Measurements from ENCODE around the gene TM4SF20. TPM values are rescaled to one million over a fixed set of nuclear protein-coding genes. Genes with fewer than 3 reads are reported as not detected.

The TM4SF20 gene
- total RNA-seq, 1 donor from 2014 or later: not detected

DNA sequence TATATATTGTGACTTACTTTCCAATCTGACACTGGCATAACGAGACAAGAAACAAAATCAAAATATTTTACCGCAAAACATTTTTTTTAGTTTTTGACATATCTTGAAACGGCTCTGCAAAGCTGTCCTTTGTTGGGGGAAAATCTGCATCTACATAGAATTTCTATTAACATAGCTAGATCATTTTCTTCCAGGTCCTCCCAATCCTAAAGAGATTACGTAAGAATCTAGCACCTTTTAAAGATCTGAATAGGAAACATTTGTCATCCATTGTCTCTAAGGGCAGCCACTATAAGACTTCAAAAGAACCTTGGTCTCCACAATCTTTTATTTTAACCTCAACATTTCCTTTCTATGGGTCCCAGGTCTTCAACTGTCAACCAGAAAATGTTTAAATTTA lies 55.3 kb downstream of the TM4SF20 start:
- no peak for FAIRE-seq

DNA sequence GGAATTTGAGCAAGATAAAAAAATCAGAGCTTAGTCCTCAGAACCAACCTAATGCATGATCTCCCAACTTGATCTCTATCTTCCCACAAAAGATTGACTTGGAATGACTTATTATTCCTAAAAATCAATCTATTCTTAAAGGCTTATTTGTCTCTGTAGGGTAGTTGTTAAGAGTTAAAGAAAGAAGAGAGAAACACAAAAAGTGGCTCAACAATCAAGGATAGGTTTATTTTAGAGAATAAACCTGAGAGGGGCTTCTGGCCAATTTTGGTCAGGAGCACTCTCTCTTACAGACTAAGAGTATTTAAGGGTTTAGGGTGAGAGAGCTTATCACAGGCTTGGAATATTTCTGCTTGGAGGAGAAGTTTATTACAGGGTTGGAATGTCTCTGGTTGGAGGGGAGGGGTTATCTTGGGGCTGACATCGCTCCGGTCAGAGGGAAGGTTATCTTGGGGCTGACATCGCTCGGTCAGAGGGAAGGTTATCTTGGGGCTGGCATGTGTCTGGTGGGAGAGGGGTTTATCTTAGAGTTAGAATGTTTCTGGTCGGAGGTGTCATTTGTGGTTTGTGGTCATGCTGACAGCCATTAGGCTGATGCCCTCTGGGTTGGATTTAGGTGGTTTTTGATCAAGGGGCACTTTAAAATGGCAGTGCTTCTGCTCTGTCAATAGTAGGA lies 56.4 kb downstream of the TM4SF20 start:
- no peak for FAIRE-seq
- DNase-seq (ENCODE audit: low spot score in 2 of 2): no peak

More for the DNA sequence above, 55.3 kb downstream of the TM4SF20 start:
- no peak for DNase-seq (ENCODE audit: low spot score in 2 of 2)

DNA sequence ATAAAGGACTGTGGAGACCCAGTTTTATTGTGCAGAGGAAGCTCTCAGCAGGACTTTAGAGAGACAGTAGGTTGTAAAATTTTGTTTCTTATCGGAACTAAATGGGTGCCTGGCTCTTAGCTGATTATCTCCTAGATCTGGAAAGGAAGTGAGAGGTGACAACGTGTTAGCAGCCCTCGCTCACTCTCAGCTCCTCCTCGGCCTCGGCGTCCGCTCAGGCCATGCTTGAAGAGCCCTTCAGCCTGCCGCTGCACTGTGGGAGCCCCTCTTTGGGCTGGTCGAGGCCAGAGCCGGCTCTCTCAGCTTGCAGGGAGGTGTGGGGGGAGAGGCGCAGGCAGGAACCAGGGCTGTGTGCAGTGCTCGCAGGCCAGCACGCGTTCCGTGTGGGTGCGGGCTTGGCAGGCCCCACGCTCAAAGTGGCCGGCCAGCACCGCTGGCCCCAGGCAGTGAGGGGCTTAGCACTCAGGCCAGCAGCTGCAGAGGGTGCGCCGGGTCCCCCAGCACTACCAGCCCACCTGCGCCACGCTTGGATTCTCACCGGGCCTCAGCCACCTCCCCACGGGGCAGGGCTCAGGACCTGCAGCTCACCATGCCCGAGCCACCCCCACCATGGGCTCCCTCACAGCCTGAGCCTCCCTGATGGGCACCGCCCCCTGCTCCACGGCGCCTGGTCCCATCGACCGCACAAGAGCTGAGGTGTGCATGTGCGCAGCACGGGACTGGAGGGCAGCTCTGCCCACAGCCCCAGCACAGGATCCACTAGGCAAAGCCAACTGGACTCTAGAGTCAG lies 58.6 kb downstream of the TM4SF20 start:
- FAIRE-seq: no peak
- DNase-seq (ENCODE audit: low spot score in 2 of 2): no peak

DNA sequence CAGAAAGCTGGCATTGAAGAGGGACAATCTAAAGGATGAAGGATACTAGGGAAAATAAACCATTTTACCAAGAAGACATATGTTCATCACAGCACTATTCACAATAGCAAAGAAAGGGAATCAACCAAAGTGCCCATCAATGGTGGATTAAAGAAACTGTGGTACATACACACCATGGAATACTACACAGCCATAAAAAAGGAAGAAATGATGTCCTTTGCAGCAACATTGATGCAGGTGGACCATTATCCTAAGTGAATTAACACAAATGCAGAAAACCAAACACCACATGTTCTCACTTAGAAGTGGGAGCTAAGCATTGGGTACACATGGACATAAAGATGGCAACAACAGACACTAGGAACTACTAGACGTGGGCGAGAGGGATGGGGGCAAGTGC lies 61.3 kb downstream of the TM4SF20 start:
- FAIRE-seq (no peak), DNase-seq (ENCODE audit: low spot score in 2 of 2) (no peak)

DNA sequence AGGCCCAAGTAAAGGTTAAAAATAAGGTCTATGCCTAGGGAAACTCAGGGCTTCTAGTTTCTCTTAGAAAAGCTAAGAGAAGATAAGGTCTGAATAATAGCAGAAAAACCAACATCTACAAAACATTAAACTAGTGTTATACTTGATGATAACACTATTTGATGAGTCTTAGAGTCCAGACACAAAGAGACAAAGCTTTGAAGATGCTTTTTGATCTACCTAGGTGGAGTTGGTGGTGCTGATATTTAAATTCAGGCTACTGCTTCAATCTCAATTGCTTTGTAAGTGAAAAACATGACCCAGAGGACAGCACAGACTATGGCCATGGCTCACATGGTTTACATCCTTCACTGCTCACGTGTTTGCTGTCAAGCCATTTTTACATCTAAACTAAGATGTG lies 65.8 kb downstream of the TM4SF20 start:
- FAIRE-seq (no peak), DNase-seq (ENCODE audit: low spot score in 2 of 2) (no peak)

DNA sequence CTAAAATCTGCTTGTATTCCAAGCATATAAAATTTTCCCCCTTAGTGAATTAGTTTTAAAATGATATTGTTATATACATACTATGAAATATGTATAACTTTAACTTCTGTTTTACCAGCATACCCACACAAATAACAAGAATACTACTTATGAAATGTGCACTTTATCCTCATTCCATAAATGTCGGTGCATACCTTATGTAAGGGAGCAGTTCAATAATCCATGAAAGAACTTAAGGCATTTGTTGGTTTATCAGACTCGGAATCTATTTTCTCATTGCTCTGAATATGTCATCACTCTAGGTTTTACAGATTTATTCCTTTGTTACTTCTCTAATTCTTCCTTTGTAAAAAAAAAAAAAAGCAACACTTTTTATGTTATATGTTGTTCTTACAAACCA lies 66.5 kb downstream of the TM4SF20 start:
- DNase-seq (ENCODE audit: low spot score in 2 of 2) (no peak), FAIRE-seq (no peak)

Other genes starting within 250 kb of the TM4SF20 start
- 0.41 TPM for gene COL4A4, start 215.1 kb downstream of the TM4SF20 start, total RNA-seq
- gene COL4A3, start 214.7 kb downstream of the TM4SF20 start, total RNA-seq: under 0.01 TPM
- gene MFF, start 54.1 kb downstream of the TM4SF20 start, total RNA-seq: 110 TPM
- gene SCYGR1, start 8.6 kb upstream of the TM4SF20 start, total RNA-seq: not detected
- 73.0 TPM for gene AGFG1, start 92.8 kb upstream of the TM4SF20 start, total RNA-seq
- not detected for gene SCYGR2, start 219.6 kb upstream of the TM4SF20 start, total RNA-seq
- gene SCYGR3, start 235.5 kb upstream of the TM4SF20 start, total RNA-seq: not detected
- not detected for gene SCYGR4, start 238.2 kb upstream of the TM4SF20 start, total RNA-seq